Smooth muscle cell (in vitro differentiated cells): ENCODE measurements around the gene NOTCH2. TPM values are rescaled to one million over a fixed set of nuclear protein-coding genes. Genes with fewer than 3 reads are reported as not detected.

Source experiments
- DNase-seq: peaks from one replicate; lab custom pipeline; 2025; ENCODE audit not compliant: unreplicated experiment; lab: John Stamatoyannopoulos, UW
- H2AFZ ChIP-seq: fragments of 200-600 bp; sonication (generic); 2 replicates; pipeline ENCODE4 v1.6.0; 2016; ENCODE audit warnings: antibody characterized with exemption, low read depth, mild to moderate bottlenecking
- H3F3A ChIP-seq: fragments of 200-600 bp; sonication (generic); 2 replicates; pipeline ENCODE4 v1.6.0; 2017; ENCODE audit warnings: antibody characterized with exemption, low read depth
- H3K27ac ChIP-seq: fragments of 200-600 bp; sonication (generic); 2 replicates; pipeline ENCODE4 v1.5.1; 2016; ENCODE audit warnings: low read depth, mild to moderate bottlenecking
- H3K27me3 ChIP-seq: fragments of 200-600 bp; sonication (generic); 2 replicates; pipeline ENCODE4 v1.6.1; 2016; ENCODE audit warnings: low read depth, mild to moderate bottlenecking
- H3K36me3 ChIP-seq: fragments of 200-600 bp; sonication (generic); 2 replicates; pipeline ENCODE4 v1.5.1; 2016; ENCODE audit warnings: low read depth
- H3K4me1 ChIP-seq: fragments of 200-600 bp; sonication (generic); 2 replicates; pipeline ENCODE4 v1.5.1; 2016; ENCODE audit warnings: low read depth
- H3K4me2 ChIP-seq: fragments of 200-600 bp; sonication (generic); 2 replicates; pipeline ENCODE4 v1.6.0; 2016; ENCODE audit warnings: mild to moderate bottlenecking
- H3K4me3 ChIP-seq: fragments of 200-600 bp; sonication (generic); 2 replicates; pipeline ENCODE4 v1.5.1; 2016; ENCODE audit warnings: mild to moderate bottlenecking
- H3K79me2 ChIP-seq: fragments of 200-600 bp; sonication (generic); 2 replicates; pipeline ENCODE4 v1.6.0; 2016; ENCODE audit warnings: low read depth, mild to moderate bottlenecking
- H3K9ac ChIP-seq: fragments of 200-600 bp; sonication (generic); 2 replicates; pipeline ENCODE4 v1.6.0; 2016; ENCODE audit warnings: low read depth
- H3K9me3 ChIP-seq: fragments of 200-600 bp; sonication (generic); replicated peaks from 2 replicates; pipeline ENCODE4 v1.5.1; 2016; ENCODE audit warnings: low read depth
- H4K20me1 ChIP-seq: fragments of 200-600 bp; sonication (generic); 2 replicates; pipeline ENCODE4 v1.6.0; 2016; ENCODE audit warnings: low read depth
- WGBS: methylation state at CpG from one replicate; pipeline ENCODE4 v1.1.7; 2016; ENCODE audit warnings: low lambda C conversion rate; 5-methylcytosine and 5-hydroxymethylcytosine counted together
- polyA plus RNA-seq: library from polyadenylated mRNA; unstranded; fragments of >200 nt; fragmentation: Nextera tagmentation; extraction: Ambion mirVana; gene quantifications from 2 replicates; pipeline ENCODE4 v1.2.1, GENCODE V29; 2016
- total RNA-seq: library from RNA; depleted of rRNA; stranded (reverse); fragments of >200 nt; gene quantifications from 2 replicates; pipeline ENCODE4 v1.2.3, GENCODE V29; 2014
- TF ChIP-seq, protein P1 (sequence below): fragments of 200-600 bp; sonication (generic); IDR thresholded peaks from 2 replicates; pipeline ENCODE4 v1.5.1; 2017; ENCODE audit warnings: borderline replicate concordance, mild to moderate bottlenecking, antibody characterized with exemption; ENCODE audit not compliant: insufficient read depth, poor library complexity, severe bottlenecking

The NOTCH2 gene
- total and polyA plus RNA-seq, 2 experiments from 2014 or later: 50.3 to 133 TPM

- Histone ChIP-seq H3K79me2 (no peaks in the 10 kb centered on the region), H3K9me3 (no peaks in the 10 kb centered on the region), H3K27ac (peak overlapping the region; percentile 26), H3K36me3 (peaks cover 10% of the 10 kb centered on the region), H3K4me3 (no peak overlapping the region), H3K4me1 (no peaks in the 10 kb centered on the region), H3K9ac (no peak overlapping the region), H3K4me2 (no peak overlapping the region), H4K20me1 (peaks cover 17% of the 10 kb centered on the region), H2AFZ (no peak overlapping the region), H3K27me3 (no peaks in the 10 kb centered on the region), H3F3A (no peaks in the 10 kb centered on the region)
- DNase-seq: no peak
- TF ChIP-seq, protein P1, sequence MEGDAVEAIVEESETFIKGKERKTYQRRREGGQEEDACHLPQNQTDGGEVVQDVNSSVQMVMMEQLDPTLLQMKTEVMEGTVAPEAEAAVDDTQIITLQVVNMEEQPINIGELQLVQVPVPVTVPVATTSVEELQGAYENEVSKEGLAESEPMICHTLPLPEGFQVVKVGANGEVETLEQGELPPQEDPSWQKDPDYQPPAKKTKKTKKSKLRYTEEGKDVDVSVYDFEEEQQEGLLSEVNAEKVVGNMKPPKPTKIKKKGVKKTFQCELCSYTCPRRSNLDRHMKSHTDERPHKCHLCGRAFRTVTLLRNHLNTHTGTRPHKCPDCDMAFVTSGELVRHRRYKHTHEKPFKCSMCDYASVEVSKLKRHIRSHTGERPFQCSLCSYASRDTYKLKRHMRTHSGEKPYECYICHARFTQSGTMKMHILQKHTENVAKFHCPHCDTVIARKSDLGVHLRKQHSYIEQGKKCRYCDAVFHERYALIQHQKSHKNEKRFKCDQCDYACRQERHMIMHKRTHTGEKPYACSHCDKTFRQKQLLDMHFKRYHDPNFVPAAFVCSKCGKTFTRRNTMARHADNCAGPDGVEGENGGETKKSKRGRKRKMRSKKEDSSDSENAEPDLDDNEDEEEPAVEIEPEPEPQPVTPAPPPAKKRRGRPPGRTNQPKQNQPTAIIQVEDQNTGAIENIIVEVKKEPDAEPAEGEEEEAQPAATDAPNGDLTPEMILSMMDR: peak; percentile 76
- WGBS: 90% methylated on average over 1 of the region's 1 CpG
These were observed 101.4 kb downstream of the NOTCH2 start for GRCh38 chr1:119968068-119968492.

DNA sequence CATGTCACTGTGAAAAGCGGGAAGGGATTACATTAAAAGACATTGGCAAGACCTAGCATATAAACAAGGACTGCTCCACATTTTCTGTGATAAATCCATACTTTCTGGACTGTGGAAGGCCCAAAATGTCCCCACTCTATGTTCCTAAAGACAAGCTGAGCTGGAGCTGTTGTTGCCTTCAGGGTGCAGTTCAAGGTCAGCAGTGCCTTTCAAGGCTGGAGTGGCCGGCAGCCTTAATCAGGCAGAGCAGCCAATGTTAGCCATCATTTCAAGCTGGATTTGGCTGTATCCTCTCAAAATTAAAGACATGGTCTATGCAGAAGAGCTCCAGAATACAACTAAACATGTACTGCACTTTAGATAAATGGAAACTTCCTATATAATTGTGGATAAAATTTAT is 102.8 kb downstream of the NOTCH2 start:
- TF ChIP-seq, protein P1: no peak
- Histone ChIP-seq H3K27me3 (no peaks in the 10 kb centered on the region), H3K27ac (no peak overlapping the region), H3K36me3 (peaks cover 10% of the 10 kb centered on the region), H3K9me3 (no peaks in the 10 kb centered on the region), H3K4me3 (no peak overlapping the region), H2AFZ (no peak overlapping the region), H3F3A (no peaks in the 10 kb centered on the region), H3K4me2 (no peak overlapping the region), H4K20me1 (peaks cover 18% of the 10 kb centered on the region), H3K9ac (no peak overlapping the region), H3K79me2 (no peaks in the 10 kb centered on the region), H3K4me1 (no peaks in the 10 kb centered on the region)
- DNase-seq: no peak
- 91% methylated on average over 2 of the region's 2 CpGs for WGBS

DNA sequence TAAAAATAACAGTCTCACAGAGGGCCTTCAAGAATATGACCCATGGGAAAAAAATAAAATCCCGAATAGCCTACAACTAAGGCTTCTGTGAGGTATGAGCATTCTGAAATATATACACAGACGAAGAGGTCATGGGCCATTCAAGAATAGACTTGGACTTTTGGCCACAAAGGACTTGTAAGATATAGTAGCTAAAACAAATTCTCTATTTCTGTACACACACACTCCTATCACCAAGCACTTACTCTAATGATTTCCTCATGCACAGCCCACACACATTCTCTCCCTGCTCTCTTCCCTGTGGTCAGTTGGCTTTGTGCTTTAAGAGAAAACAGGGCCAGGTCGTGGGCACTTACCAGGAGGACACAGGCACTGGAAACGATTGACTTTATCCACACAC is 103.4 kb downstream of the NOTCH2 start:
- no peaks in the 10 kb centered on the region for H3K9me3 ChIP-seq
- TF ChIP-seq, protein P1: no peak
- no peak overlapping the region for H3K27ac ChIP-seq
- DNase-seq: no peak
- H3K36me3 ChIP-seq: peaks cover 10% of the 10 kb centered on the region
- H3K79me2 ChIP-seq: no peaks in the 10 kb centered on the region
- no peaks in the 10 kb centered on the region for H3F3A ChIP-seq
- no peaks in the 10 kb centered on the region for H3K4me1 ChIP-seq
- H3K4me3 ChIP-seq: no peak overlapping the region
- no peak overlapping the region for H3K9ac ChIP-seq
- H3K4me2 ChIP-seq: no peak overlapping the region
- 68% methylated on average over 4 of the region's 4 CpGs for WGBS
- no peaks in the 10 kb centered on the region for H3K27me3 ChIP-seq
- H2AFZ ChIP-seq: no peak overlapping the region
- H4K20me1 ChIP-seq: peaks cover 24% of the 10 kb centered on the region

- H3K9ac ChIP-seq: no peak overlapping the region
- DNase-seq: no peak
- 85% methylated on average over 1 of the region's 1 CpG for WGBS
- peaks cover 10% of the 10 kb centered on the region for H3K36me3 ChIP-seq
- H3K4me2 ChIP-seq: no peak overlapping the region
- no peak overlapping the region for H3K27ac ChIP-seq
- H3K79me2 ChIP-seq: no peaks in the 10 kb centered on the region
- peaks cover 28% of the 10 kb centered on the region for H4K20me1 ChIP-seq
- no peaks in the 10 kb centered on the region for H3F3A ChIP-seq
- TF ChIP-seq, protein P1: no peak
- no peak overlapping the region for H2AFZ ChIP-seq
- H3K27me3 ChIP-seq: no peaks in the 10 kb centered on the region
- no peaks in the 10 kb centered on the region for H3K4me1 ChIP-seq
- H3K9me3 ChIP-seq: no peaks in the 10 kb centered on the region
- no peak overlapping the region for H3K4me3 ChIP-seq
These were observed 104.6 kb downstream of the NOTCH2 start for GRCh38 chr1:119964673-119965363.
